Astrocyte (in vitro differentiated cells and primary cell): ENCODE data around the gene CRACDL.

Experiments
- CTCF ChIP-seq: IDR thresholded peaks from 2 replicates; pipeline ENCODE4 v1.5.1; 2011; ENCODE audit warnings: low read depth, mild to moderate bottlenecking, inconsistent platforms, low read length, moderate library complexity; ENCODE audit not compliant: insufficient read depth
- EZH2 ChIP-seq: IDR thresholded peaks from 2 replicates; pipeline ENCODE4 v1.6.1; 2012; ENCODE audit warnings: mild to moderate bottlenecking, low read length, inconsistent platforms; ENCODE audit not compliant: insufficient read depth

- TF ChIP-seq EZH2 (no peak), CTCF (no peak)
These were observed 74.4 kb downstream of the CRACDL start for GRCh38 chr2:98861601-98862000.
